GM12875 (cell line): ENCODE measurements around the gene PMM1.
"Not testable (repeated sequence)": the region's sequence is repeated elsewhere in the genome, so short reads cannot be mapped to it uniquely, and the experiment has no call there.

Experiments
- H3K4me3 ChIP-seq: one replicate; pipeline ENCODE4 v1.5.1; 2011; ENCODE audit warnings: low read depth, low read length, control low read depth
- CTCF ChIP-seq: IDR thresholded peaks from 2 replicates; pipeline ENCODE4 v1.5.1; 2011; ENCODE audit warnings: low read depth, mild to moderate bottlenecking, control low read depth, inconsistent platforms, low read length, moderate library complexity, borderline replicate concordance; ENCODE audit not compliant: insufficient read depth

The PMM1 gene

GRCh38 chr22:41595703-41596102, 6.1 kb upstream of the PMM1 start:
- H3K4me3 ChIP-seq: no peak overlapping the region
- TF ChIP-seq CTCF: no peak

GRCh38 chr22:41593336-41593960, 3.8 kb upstream of the PMM1 start:
- H3K4me3 ChIP-seq: not testable (repeated sequence)

DNA sequence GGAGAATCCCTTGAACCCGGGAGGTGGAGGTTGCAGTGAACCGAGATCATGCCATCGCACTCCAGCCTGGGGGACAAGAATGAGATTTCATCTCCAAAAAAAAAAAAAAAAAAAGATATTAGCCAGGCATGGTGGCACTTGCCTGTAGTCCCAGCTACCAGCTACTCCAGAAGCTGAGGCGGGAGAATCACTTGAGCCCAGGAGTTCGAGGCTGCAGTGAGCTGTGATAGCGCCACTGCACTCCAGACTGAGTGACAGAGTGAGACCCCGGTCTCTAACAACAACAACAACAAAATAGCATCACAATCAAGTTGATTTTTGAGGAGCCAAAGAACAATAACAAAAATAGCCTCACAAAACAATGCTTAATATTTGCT, 2.3 kb downstream of the PMM1 start:
- H3K4me3 ChIP-seq: no peak overlapping the region

GRCh38 chr22:41585898-41586297, 3.7 kb downstream of the PMM1 start:
- TF ChIP-seq CTCF: no peak
- H3K4me3 ChIP-seq: no peak overlapping the region

More for the DNA sequence above, 2.3 kb downstream of the PMM1 start:
- TF ChIP-seq CTCF: no peak

DNA sequence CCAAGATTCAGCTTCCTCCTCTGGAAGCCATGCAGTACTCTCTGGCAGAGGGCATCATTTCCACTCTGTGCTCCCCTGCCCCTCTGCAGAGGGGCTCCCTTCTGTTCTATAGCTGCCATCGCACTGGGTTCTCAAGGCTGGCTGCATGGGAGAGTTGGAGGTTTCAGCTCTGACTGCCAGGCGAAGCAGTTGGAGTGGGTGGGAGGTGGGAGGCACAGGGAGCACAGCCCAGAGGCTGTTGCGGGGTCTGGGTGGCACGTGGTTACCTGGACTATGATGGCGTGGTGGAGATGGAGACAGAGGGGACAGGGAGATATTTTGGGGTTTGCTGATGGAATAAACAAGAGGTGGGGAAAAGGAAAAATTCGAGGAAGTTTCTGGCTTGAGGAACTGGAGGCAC, 4.8 kb downstream of the PMM1 start:
- no peak for TF ChIP-seq CTCF
- no peak overlapping the region for H3K4me3 ChIP-seq

GRCh38 chr22:41582694-41583093, 6.9 kb downstream of the PMM1 start:
- no peak for TF ChIP-seq CTCF
- no peak overlapping the region for H3K4me3 ChIP-seq

- no peak overlapping the region for H3K4me3 ChIP-seq
- no peak for TF ChIP-seq CTCF
Observed at GRCh38 chr22:41579997-41580355, 9.7 kb downstream of the PMM1 start.
